Measurements from ENCODE around the gene GJE1. TPM values are rescaled to one million over a fixed set of nuclear protein-coding genes. Genes with fewer than 3 reads are reported as not detected.
"Not testable (repeated sequence)": the region's sequence is repeated elsewhere in the genome, so short reads cannot be mapped to it uniquely, and the experiment has no call there.

Gene GJE1
- total and polyA plus RNA-seq, 5 donors from 2014 or later, result not detected

- no peak overlapping the region for H3K4me3 ChIP-seq (ENCODE audit: low read depth, low read length)
- H3K36me3 Mint-ChIP-seq, result peaks cover 11% of the 10 kb centered on the region
- H3K27ac ChIP-seq (ENCODE audit: insufficient read depth, low read length, poor library complexity, severe bottlenecking), result no peak overlapping the region
- H3K9me3 ChIP-seq (ENCODE audit: control insufficient read depth in 2 of 2, low read length in 2 of 2), result no peaks in the 10 kb centered on the region
- no peaks in the 10 kb centered on the region for H3K9me3 Mint-ChIP-seq
- no peak for DNase-seq
- H3K27me3 Mint-ChIP-seq, result no peaks in the 10 kb centered on the region
- H3K27me3 ChIP-seq (ENCODE audit: control insufficient read depth, insufficient read depth, low read length), result no peaks in the 10 kb centered on the region
- no peaks in the 10 kb centered on the region for H3K36me3 ChIP-seq (ENCODE audit: control insufficient read depth, insufficient read depth, low read length)
- H3K27ac Mint-ChIP-seq, result no peak overlapping the region
- no peak for ATAC-seq (ENCODE audit: low read depth in 2 of 2)
- H3K4me3 Mint-ChIP-seq, result no peak overlapping the region
- H3K4me1 ChIP-seq (ENCODE audit: control insufficient read depth, insufficient read depth, low read length, poor library complexity, severe bottlenecking), result peaks cover 15% of the 10 kb centered on the region
- peaks cover 66 to 90% (median 80%) of the 10 kb centered on the region in 4 donors for H3K4me1 Mint-ChIP-seq
Observed at GRCh38 chr6:142152746-142153145, 20.0 kb downstream of the GJE1 start.

GRCh38 chr6:142153196-142153595 is 20.5 kb downstream of the GJE1 start:
- H3K27ac Mint-ChIP-seq, result no peak overlapping the region

GRCh38 chr6:142154336-142154735 is 21.6 kb downstream of the GJE1 start:
- peaks cover 57 to 80% (median 70%) of the 10 kb centered on the region in 4 donors for H3K4me1 Mint-ChIP-seq
- no peaks in the 10 kb centered on the region for H3K4me1 ChIP-seq (ENCODE audit: control insufficient read depth, insufficient read depth, low read length, poor library complexity, severe bottlenecking)
- no peak overlapping the region for H3K4me3 ChIP-seq (ENCODE audit: low read depth, low read length)
- peak overlapping the region in 1 of 3 donors; percentile 27 for H3K27ac Mint-ChIP-seq
- H3K27ac ChIP-seq (ENCODE audit: insufficient read depth, low read length, poor library complexity, severe bottlenecking), result no peak overlapping the region
- H3K36me3 Mint-ChIP-seq, result peaks cover 11% of the 10 kb centered on the region
- H3K27me3 Mint-ChIP-seq, result no peaks in the 10 kb centered on the region
- ATAC-seq (ENCODE audit: low read depth in 2 of 2), result no peak
- H3K4me3 Mint-ChIP-seq, result no peak overlapping the region
- H3K36me3 ChIP-seq (ENCODE audit: control insufficient read depth, insufficient read depth, low read length), result no peaks in the 10 kb centered on the region
- H3K9me3 Mint-ChIP-seq, result no peaks in the 10 kb centered on the region
- no peaks in the 10 kb centered on the region for H3K9me3 ChIP-seq (ENCODE audit: control insufficient read depth in 2 of 2, low read length in 2 of 2)
- DNase-seq, result no peak
- no peaks in the 10 kb centered on the region for H3K27me3 ChIP-seq (ENCODE audit: control insufficient read depth, insufficient read depth, low read length)

More at GRCh38 chr6:142153196-142153595, 20.5 kb downstream of the GJE1 start:
- H3K9me3 Mint-ChIP-seq, result no peaks in the 10 kb centered on the region
- H3K27me3 ChIP-seq (ENCODE audit: control insufficient read depth, insufficient read depth, low read length), result no peaks in the 10 kb centered on the region
- H3K4me1 Mint-ChIP-seq, result peaks cover 63 to 86% (median 79%) of the 10 kb centered on the region in 4 donors
- no peak for ATAC-seq (ENCODE audit: low read depth in 2 of 2)
- no peak for DNase-seq
- H3K36me3 ChIP-seq (ENCODE audit: control insufficient read depth, insufficient read depth, low read length), result no peaks in the 10 kb centered on the region
- H3K27ac ChIP-seq (ENCODE audit: insufficient read depth, low read length, poor library complexity, severe bottlenecking), result no peak overlapping the region
- peaks cover 11% of the 10 kb centered on the region for H3K4me1 ChIP-seq (ENCODE audit: control insufficient read depth, insufficient read depth, low read length, poor library complexity, severe bottlenecking)
- no peaks in the 10 kb centered on the region for H3K9me3 ChIP-seq (ENCODE audit: control insufficient read depth in 2 of 2, low read length in 2 of 2)
- H3K36me3 Mint-ChIP-seq, result peaks cover 11% of the 10 kb centered on the region
- no peak overlapping the region for H3K4me3 ChIP-seq (ENCODE audit: low read depth, low read length)
- no peak overlapping the region for H3K4me3 Mint-ChIP-seq
- no peaks in the 10 kb centered on the region for H3K27me3 Mint-ChIP-seq

GRCh38 chr6:142155091-142155490 is 22.4 kb downstream of the GJE1 start:
- H3K9me3 Mint-ChIP-seq, result no peaks in the 10 kb centered on the region
- no peaks in the 10 kb centered on the region for H3K4me1 ChIP-seq (ENCODE audit: control insufficient read depth, insufficient read depth, low read length, poor library complexity, severe bottlenecking)
- H3K9me3 ChIP-seq (ENCODE audit: control insufficient read depth in 2 of 2, low read length in 2 of 2), result no peaks in the 10 kb centered on the region
- no peak overlapping the region for H3K27ac Mint-ChIP-seq
- H3K27ac ChIP-seq (ENCODE audit: insufficient read depth, low read length, poor library complexity, severe bottlenecking), result no peak overlapping the region
- DNase-seq (no peak), ATAC-seq (ENCODE audit: low read depth in 2 of 2) (no peak)
- H3K4me1 Mint-ChIP-seq, result peaks cover 55 to 79% (median 66%) of the 10 kb centered on the region in 4 donors
- H3K36me3 ChIP-seq (ENCODE audit: control insufficient read depth, insufficient read depth, low read length), result no peaks in the 10 kb centered on the region
- peaks cover 11% of the 10 kb centered on the region for H3K36me3 Mint-ChIP-seq
- H3K27me3 ChIP-seq (ENCODE audit: control insufficient read depth, insufficient read depth, low read length), result no peaks in the 10 kb centered on the region
- no peaks in the 10 kb centered on the region for H3K27me3 Mint-ChIP-seq
- H3K4me3 ChIP-seq (ENCODE audit: low read depth, low read length), result no peak overlapping the region
- no peak overlapping the region for H3K4me3 Mint-ChIP-seq

- no peaks in the 10 kb centered on the region for H3K9me3 ChIP-seq (ENCODE audit: control insufficient read depth in 2 of 2, low read length in 2 of 2)
- DNase-seq (peak in 2 of 3 donors; percentile 32 to 34), ATAC-seq (ENCODE audit: low read depth in 2 of 2) (peak in 1 of 2 donors; percentile 34)
- no peak overlapping the region for H3K27ac ChIP-seq (ENCODE audit: insufficient read depth, low read length, poor library complexity, severe bottlenecking)
- H3K4me3 ChIP-seq (ENCODE audit: low read depth, low read length), result peak overlapping the region; percentile 30
- Mint-ChIP-seq H3K36me3 (peaks cover 5% of the 10 kb centered on the region), H3K9me3 (no peaks in the 10 kb centered on the region), H3K4me3 (peak overlapping the region in 1 of 4 donors; percentile 3), H3K27ac (peak overlapping the region; percentile 13 to 51 (median 23)), H3K27me3 (no peaks in the 10 kb centered on the region), H3K4me1 (peaks cover 49 to 75% (median 63%) of the 10 kb centered on the region in 4 donors)
- no peaks in the 10 kb centered on the region for H3K36me3 ChIP-seq (ENCODE audit: control insufficient read depth, insufficient read depth, low read length)
- no peaks in the 10 kb centered on the region for H3K4me1 ChIP-seq (ENCODE audit: control insufficient read depth, insufficient read depth, low read length, poor library complexity, severe bottlenecking)
- no peaks in the 10 kb centered on the region for H3K27me3 ChIP-seq (ENCODE audit: control insufficient read depth, insufficient read depth, low read length)
Observed at GRCh38 chr6:142155895-142156757, 23.4 kb downstream of the GJE1 start.

- H3K36me3 Mint-ChIP-seq; ATAC-seq (ENCODE audit: low read depth in 2 of 2); H3K27me3 Mint-ChIP-seq; H3K27me3 ChIP-seq (ENCODE audit: control insufficient read depth, insufficient read depth, low read length); H3K36me3 ChIP-seq (ENCODE audit: control insufficient read depth, insufficient read depth, low read length); H3K4me1 ChIP-seq (ENCODE audit: control insufficient read depth, insufficient read depth, low read length, poor library complexity, severe bottlenecking); H3K4me3 ChIP-seq (ENCODE audit: low read depth, low read length); DNase-seq; H3K27ac ChIP-seq (ENCODE audit: insufficient read depth, low read length, poor library complexity, severe bottlenecking); H3K9me3 ChIP-seq (ENCODE audit: control insufficient read depth in 2 of 2, low read length in 2 of 2); H3K9me3 Mint-ChIP-seq: not testable (repeated sequence)
- Mint-ChIP-seq H3K4me3 (peak overlapping the region in 1 of 4 donors; percentile 3), H3K4me1 (peaks cover 48 to 71% (median 62%) of the 10 kb centered on the region in 4 donors), H3K27ac (peak overlapping the region in 2 of 3 donors; percentile 13 to 51)
Observed at GRCh38 chr6:142156758-142157068, 24.0 kb downstream of the GJE1 start.

- H3K4me1 Mint-ChIP-seq, result peaks cover 40 to 52% (median 42%) of the 10 kb centered on the region in 4 donors
- no peaks in the 10 kb centered on the region for H3K27me3 Mint-ChIP-seq
- peak overlapping the region in 1 of 3 donors; percentile 46 for H3K27ac Mint-ChIP-seq
- Histone ChIP-seq H3K36me3 (ENCODE audit: control insufficient read depth, insufficient read depth, low read length) (peaks cover 17% of the 10 kb centered on the region), H3K27ac (ENCODE audit: insufficient read depth, low read length, poor library complexity, severe bottlenecking) (no peak overlapping the region), H3K27me3 (ENCODE audit: control insufficient read depth, insufficient read depth, low read length) (no peaks in the 10 kb centered on the region), H3K9me3 (ENCODE audit: control insufficient read depth in 2 of 2, low read length in 2 of 2) (no peaks in the 10 kb centered on the region), H3K4me3 (ENCODE audit: low read depth, low read length) (no peak overlapping the region), H3K4me1 (ENCODE audit: control insufficient read depth, insufficient read depth, low read length, poor library complexity, severe bottlenecking) (no peaks in the 10 kb centered on the region)
- ATAC-seq (ENCODE audit: low read depth in 2 of 2) (no peak), DNase-seq (no peak)
- no peaks in the 10 kb centered on the region for H3K9me3 Mint-ChIP-seq
- H3K36me3 Mint-ChIP-seq, result peaks cover 18% of the 10 kb centered on the region
- H3K4me3 Mint-ChIP-seq, result no peak overlapping the region
Observed at GRCh38 chr6:142162780-142163179, 30.1 kb downstream of the GJE1 start.

- DNase-seq, result no peak
Observed at GRCh38 chr6:142165227-142165626, 32.5 kb downstream of the GJE1 start.

More at GRCh38 chr6:142165227-142165626, 32.5 kb downstream of the GJE1 start:
- Mint-ChIP-seq H3K27ac (peak overlapping the region in 2 of 3 donors; percentile 55 to 85), H3K9me3 (no peaks in the 10 kb centered on the region), H3K4me1 (peaks cover 27 to 41% (median 39%) of the 10 kb centered on the region in 4 donors), H3K36me3 (peaks cover 28% of the 10 kb centered on the region), H3K4me3 (no peak overlapping the region), H3K27me3 (no peaks in the 10 kb centered on the region)
- peaks cover 33% of the 10 kb centered on the region for H3K36me3 ChIP-seq (ENCODE audit: control insufficient read depth, insufficient read depth, low read length)
- H3K27me3 ChIP-seq (ENCODE audit: control insufficient read depth, insufficient read depth, low read length), result no peaks in the 10 kb centered on the region
- no peak overlapping the region for H3K4me3 ChIP-seq (ENCODE audit: low read depth, low read length)
- no peaks in the 10 kb centered on the region for H3K4me1 ChIP-seq (ENCODE audit: control insufficient read depth, insufficient read depth, low read length, poor library complexity, severe bottlenecking)
- no peak overlapping the region for H3K27ac ChIP-seq (ENCODE audit: insufficient read depth, low read length, poor library complexity, severe bottlenecking)
- ATAC-seq (ENCODE audit: low read depth in 2 of 2), result no peak
- no peaks in the 10 kb centered on the region for H3K9me3 ChIP-seq (ENCODE audit: control insufficient read depth in 2 of 2, low read length in 2 of 2)
